Osteoblast (primary cell): Measurements from ENCODE around the gene MYO18B. TPM values are rescaled to one million over a fixed set of nuclear protein-coding genes. Genes with fewer than 3 reads are reported as not detected.
"Not testable (repeated sequence)": the region's sequence is repeated elsewhere in the genome, so short reads cannot be mapped to it uniquely, and the experiment has no call there.

Source experiments
- DNase-seq: peaks from one replicate; pipeline ENCODE4 v3.0.0; 2011; ENCODE audit warnings: low spot score, mixed read lengths; ENCODE audit not compliant: insufficient read length; ENCODE audit errors: missing footprints
- H2AFZ ChIP-seq: 2 replicates; pipeline ENCODE4 v1.6.0; 2011; ENCODE audit warnings: mild to moderate bottlenecking, low read length
- H3K27ac ChIP-seq: 2 replicates; pipeline ENCODE4 v1.5.1; 2011; ENCODE audit warnings: mild to moderate bottlenecking, low read depth, low read length, moderate library complexity
- H3K27me3 ChIP-seq: 2 replicates; pipeline ENCODE4 v1.6.0; 2012; ENCODE audit warnings: mild to moderate bottlenecking, control low read depth, inconsistent platforms, low read length, moderate library complexity; ENCODE audit not compliant: insufficient read depth
- H3K36me3 ChIP-seq: 2 replicates; pipeline ENCODE4 v1.5.1; 2011; ENCODE audit warnings: mild to moderate bottlenecking, low read length, control low read depth, moderate library complexity; ENCODE audit not compliant: insufficient read depth
- H3K4me1 ChIP-seq: 2 replicates; pipeline ENCODE4 v1.5.1; 2011; ENCODE audit warnings: mild to moderate bottlenecking, low read length, control low read depth, moderate library complexity; ENCODE audit not compliant: insufficient read depth
- H3K4me2 ChIP-seq: 2 replicates; pipeline ENCODE4 v1.6.0; 2011; ENCODE audit warnings: mild to moderate bottlenecking, low read length; ENCODE audit not compliant: insufficient read depth
- H3K4me3 ChIP-seq: fragments of 200-600 bp; sonication (generic); 3 replicates; pipeline ENCODE4 v1.5.1; 2012; ENCODE audit warnings: mild to moderate bottlenecking, low read length, inconsistent platforms; ENCODE audit not compliant: insufficient read depth
- H3K79me2 ChIP-seq: 2 replicates; pipeline ENCODE4 v1.6.0; 2012; ENCODE audit warnings: mild to moderate bottlenecking, low read length, control low read depth, inconsistent platforms; ENCODE audit not compliant: insufficient read depth
- H3K9me3 ChIP-seq: 2 replicates; pipeline ENCODE4 v1.5.1; 2011; ENCODE audit warnings: low read depth, low read length, control low read depth
- H4K20me1 ChIP-seq: 2 replicates; pipeline ENCODE4 v1.6.0; 2012; ENCODE audit warnings: mild to moderate bottlenecking, low read length, control low read depth; ENCODE audit not compliant: insufficient read depth
- CTCF ChIP-seq: IDR thresholded peaks from 2 replicates; pipeline ENCODE4 v1.5.1; 2011; ENCODE audit warnings: mild to moderate bottlenecking, low read depth, low read length, moderate library complexity; ENCODE audit errors: extremely low read depth
- total RNA-seq: library from RNA; depleted of rRNA; stranded (reverse); fragments of >200 nt; gene quantifications from 2 replicates; pipeline ENCODE4 v1.2.3, GENCODE V29; 2012

MYO18B gene
- total RNA-seq, 1 donor, result under 0.01 TPM

GRCh38 chr22:25976356-25976755 is 234.4 kb downstream of the MYO18B start:
- Histone ChIP-seq H3K4me3 (no peak overlapping the region), H4K20me1 (no peaks in the 10 kb centered on the region), H3K79me2 (no peaks in the 10 kb centered on the region), H3K36me3 (no peaks in the 10 kb centered on the region), H2AFZ (no peak overlapping the region), H3K27me3 (no peaks in the 10 kb centered on the region), H3K4me1 (no peaks in the 10 kb centered on the region), H3K4me2 (no peak overlapping the region), H3K27ac (no peak overlapping the region), H3K9me3 (no peaks in the 10 kb centered on the region)
- no peak for DNase-seq
- TF ChIP-seq CTCF, result no peak

- peak; percentile 62 for DNase-seq
- H3K27me3 ChIP-seq, result no peaks in the 10 kb centered on the region
- TF ChIP-seq CTCF, result no peak
- H4K20me1 ChIP-seq, result no peaks in the 10 kb centered on the region
- H2AFZ ChIP-seq, result no peak overlapping the region
- no peak overlapping the region for H3K27ac ChIP-seq
- no peaks in the 10 kb centered on the region for H3K9me3 ChIP-seq
- H3K79me2 ChIP-seq, result no peaks in the 10 kb centered on the region
- H3K4me2 ChIP-seq, result no peak overlapping the region
- H3K4me1 ChIP-seq, result no peaks in the 10 kb centered on the region
- H3K36me3 ChIP-seq, result no peaks in the 10 kb centered on the region
- no peak overlapping the region for H3K4me3 ChIP-seq
These were observed 238.0 kb downstream of the MYO18B start for GRCh38 chr22:25979968-25980367.

GRCh38 chr22:25984911-25985310 is 242.9 kb downstream of the MYO18B start:
- H3K36me3 ChIP-seq, H2AFZ ChIP-seq, H3K4me1 ChIP-seq, DNase-seq, H3K4me3 ChIP-seq, H3K4me2 ChIP-seq, H4K20me1 ChIP-seq, H3K9me3 ChIP-seq, H3K27ac ChIP-seq, H3K27me3 ChIP-seq, H3K79me2 ChIP-seq: not testable (repeated sequence)

GRCh38 chr22:25987948-25988347 is 246.0 kb downstream of the MYO18B start:
- Histone ChIP-seq H3K9me3 (no peaks in the 10 kb centered on the region), H2AFZ (no peak overlapping the region), H3K4me1 (no peaks in the 10 kb centered on the region), H3K4me3 (no peak overlapping the region), H3K36me3 (no peaks in the 10 kb centered on the region), H3K27me3 (no peaks in the 10 kb centered on the region), H3K4me2 (no peak overlapping the region), H3K79me2 (no peaks in the 10 kb centered on the region), H4K20me1 (no peaks in the 10 kb centered on the region), H3K27ac (no peak overlapping the region)
- no peak for TF ChIP-seq CTCF
- DNase-seq, result no peak
